NCI-H82 treated with DMSO at 0.1 percent for 48 hours (cell line): ENCODE results near the gene CCNH.

Experiments
- DNase-seq: peaks from one replicate; lab custom pipeline; 2025; ENCODE audit not compliant: unreplicated experiment; lab: John Stamatoyannopoulos, UW

The CCNH gene

GRCh38 chr5:87412630-87413342, at the start of gene CCNH:
Gene CCNH, minus strand, starts transcription at chr5:87412930. Its CDS starts 136 bp downstream, at chr5:87412794.
- peak; percentile 91 for DNase-seq

GRCh38 chr5:87457706-87458105, 45.0 kb upstream of the CCNH start:
- no peak for DNase-seq

GRCh38 chr5:87453801-87454200, 41.1 kb upstream of the CCNH start:
- DNase-seq = no peak

- DNase-seq = no peak
Measured at GRCh38 chr5:87452837-87453236, 40.1 kb upstream of the CCNH start.

GRCh38 chr5:87442419-87442818, 29.7 kb upstream of the CCNH start:
- no peak for DNase-seq

- DNase-seq = no peak
Measured at GRCh38 chr5:87438231-87438630, 25.5 kb upstream of the CCNH start.

GRCh38 chr5:87437724-87438123, 25.0 kb upstream of the CCNH start:
- DNase-seq = no peak

- DNase-seq = no peak
Measured at GRCh38 chr5:87435144-87435694, 22.5 kb upstream of the CCNH start.

GRCh38 chr5:87434461-87434860, 21.7 kb upstream of the CCNH start:
- DNase-seq = no peak

- DNase-seq = no peak
Measured at GRCh38 chr5:87433945-87434344, 21.2 kb upstream of the CCNH start.

- no peak for DNase-seq
Measured at GRCh38 chr5:87432460-87432859, 19.7 kb upstream of the CCNH start.

- no peak for DNase-seq
Measured at GRCh38 chr5:87430863-87431457, 18.2 kb upstream of the CCNH start.

GRCh38 chr5:87423755-87424154, 11.0 kb upstream of the CCNH start:
- no peak for DNase-seq

GRCh38 chr5:87421307-87421706, 8.6 kb upstream of the CCNH start:
- no peak for DNase-seq

- no peak for DNase-seq
Measured at GRCh38 chr5:87418506-87418905, 5.8 kb upstream of the CCNH start.

- no peak for DNase-seq
Measured at GRCh38 chr5:87413343-87413645, 564 bp upstream of the CCNH start.

GRCh38 chr5:87411973-87412629, 629 bp downstream of the CCNH start:
- DNase-seq = no peak

- no peak for DNase-seq
Measured at GRCh38 chr5:87411586-87411972, 1.2 kb downstream of the CCNH start.

GRCh38 chr5:87410931-87411330, 1.8 kb downstream of the CCNH start:
- DNase-seq = no peak

- no peak for DNase-seq
Measured at GRCh38 chr5:87408204-87408603, 4.5 kb downstream of the CCNH start.

- DNase-seq = no peak
Measured at GRCh38 chr5:87405472-87406155, 7.1 kb downstream of the CCNH start.

- DNase-seq = no peak
Measured at GRCh38 chr5:87404359-87404758, 8.4 kb downstream of the CCNH start.
